CD4-positive, alpha-beta T cell treated with Interleukin-10 for 1 hour (primary cell): Measurements from ENCODE around the gene LY6G6D.
"Not testable (repeated sequence)": the region's sequence is repeated elsewhere in the genome, so short reads cannot be mapped to it uniquely, and the experiment has no call there.

ENCODE experiments used
- DNase-seq: peaks from one replicate; pipeline ENCODE4 v3.0.0-alpha.2; 2020

LY6G6D gene

GRCh38 chr6:31692886-31693285 is 22.3 kb upstream of the LY6G6D start:
- no peak for DNase-seq

DNA sequence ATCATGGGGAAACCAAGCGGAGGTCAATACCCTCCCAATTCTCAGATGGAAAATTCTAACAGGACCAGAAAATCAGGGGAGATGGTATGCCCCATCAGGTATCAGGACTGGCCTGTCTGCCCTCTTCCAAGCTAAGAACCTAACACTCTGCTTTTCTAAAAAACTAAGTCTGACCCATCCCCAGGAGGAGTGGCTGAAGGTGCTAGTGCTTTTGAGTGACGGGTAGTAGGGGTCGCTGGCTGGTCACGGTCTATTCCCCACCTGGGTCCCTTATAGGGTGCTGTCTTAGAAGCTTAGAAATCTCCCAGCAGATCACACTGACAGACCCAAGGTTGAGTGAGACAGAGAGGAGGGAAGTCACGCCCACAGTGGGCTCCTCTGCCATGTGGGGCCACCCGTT is 21.6 kb upstream of the LY6G6D start:
- DNase-seq = no peak

DNA sequence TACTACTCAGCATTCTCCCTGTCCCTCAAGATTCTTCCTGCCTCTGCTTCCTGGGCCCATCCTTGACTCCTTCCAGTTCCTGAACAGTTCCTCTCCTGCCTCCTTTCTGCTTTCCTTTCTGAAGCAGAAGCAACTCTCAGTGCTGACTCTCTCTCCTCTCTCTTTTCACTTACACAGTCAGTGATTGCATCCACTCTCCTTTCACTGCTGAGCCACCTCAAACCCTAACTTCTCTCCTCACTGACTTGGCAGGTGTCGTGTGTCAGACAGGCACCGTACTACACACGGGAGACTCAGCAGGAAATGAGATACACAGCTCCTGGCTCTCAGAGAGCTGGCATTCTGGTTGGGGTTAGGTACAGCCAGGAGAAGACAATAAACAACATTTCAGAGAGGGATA is 17.6 kb upstream of the LY6G6D start:
- DNase-seq = no peak

DNA sequence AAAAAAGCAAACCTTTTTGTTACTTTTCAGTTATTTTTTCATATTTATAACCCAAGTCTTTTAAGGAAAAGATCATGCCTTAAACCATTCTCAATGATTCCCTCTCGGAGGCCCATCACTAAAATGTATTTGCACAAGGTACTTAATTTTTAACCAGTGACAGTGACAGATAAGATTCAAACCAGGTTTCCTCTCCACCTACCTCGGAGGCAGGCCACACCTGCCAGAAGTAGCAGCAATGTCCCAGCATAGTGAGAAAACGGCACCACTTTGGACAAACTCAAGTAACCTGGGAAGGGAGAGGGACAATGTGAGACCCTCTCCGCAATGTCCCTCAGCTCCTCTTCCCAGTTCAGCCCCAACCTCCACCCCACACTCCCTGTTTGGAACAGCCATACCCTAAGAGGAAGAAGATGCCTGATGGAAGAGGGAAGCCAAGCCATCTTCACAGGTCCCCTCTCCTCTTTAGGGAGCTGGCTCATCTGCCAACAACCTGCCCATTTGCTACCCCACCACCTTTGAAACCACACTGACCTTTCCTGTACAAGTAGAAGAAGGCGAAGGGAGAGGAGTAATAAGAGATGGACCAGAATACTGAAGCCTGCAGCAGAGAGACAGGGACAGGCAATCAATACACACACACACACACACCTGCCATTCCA is 14.3 kb upstream of the LY6G6D start:
- no peak for DNase-seq

- DNase-seq = no peak
Observed at GRCh38 chr6:31701666-31702404, 13.3 kb upstream of the LY6G6D start.

GRCh38 chr6:31702405-31702818 is 12.7 kb upstream of the LY6G6D start:
- DNase-seq = peak; percentile 15

DNA sequence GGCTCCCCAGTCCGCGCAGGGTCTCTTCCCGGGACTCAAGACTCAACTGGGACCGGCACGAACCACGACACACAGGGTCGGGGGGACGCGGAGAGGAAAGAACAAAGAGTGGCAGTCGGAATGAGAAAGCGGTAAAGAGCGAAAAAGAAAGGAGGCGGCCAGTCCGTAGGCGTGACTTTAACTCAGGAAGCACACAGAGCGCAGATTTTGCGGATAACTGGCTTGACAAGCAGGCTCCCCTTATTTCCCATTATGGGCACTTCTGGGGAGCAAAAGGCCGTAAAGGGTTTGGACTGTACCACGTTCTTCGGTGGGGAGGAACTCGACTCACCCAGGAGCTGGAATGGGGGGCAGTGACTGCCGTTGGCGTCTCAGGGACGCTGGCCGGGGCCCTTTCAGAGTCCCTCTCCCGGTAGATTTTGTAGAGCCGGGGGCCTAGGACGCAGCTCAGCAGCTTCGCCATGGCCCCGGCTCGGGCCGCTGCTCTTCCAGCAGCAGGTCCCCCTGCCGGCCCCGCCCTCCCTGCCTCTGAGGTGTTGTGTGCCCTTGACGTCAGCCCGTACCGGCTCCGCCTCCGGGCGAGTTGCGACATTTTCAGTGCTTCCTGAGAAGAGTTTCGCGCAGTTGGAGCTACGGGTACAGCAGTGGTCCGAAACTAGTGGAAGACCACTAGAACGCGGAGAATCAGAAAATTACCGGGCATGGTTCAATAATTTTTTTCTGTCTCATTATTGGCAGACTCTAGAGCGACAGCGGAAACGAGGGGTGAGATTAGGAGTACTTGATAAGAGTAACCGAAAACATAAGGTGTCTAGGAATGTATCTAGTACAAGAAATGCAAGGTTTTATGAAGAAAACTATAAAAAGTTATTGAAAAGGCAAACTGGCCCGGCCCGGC is 12.1 kb upstream of the LY6G6D start, which contains the start of gene ABHD16A:
Gene ABHD16A (minus strand): TSS at position 506 of the 898 bp plus-strand sequence. CDS start 43 bp downstream, at position 463.
- DNase-seq = peak; percentile 98

GRCh38 chr6:31705931-31706330 is 9.2 kb upstream of the LY6G6D start:
- no peak for DNase-seq

- DNase-seq = no peak
Observed at GRCh38 chr6:31706599-31706998, 8.5 kb upstream of the LY6G6D start, which contains the start of gene LY6G6F. Gene LY6G6F, plus strand, starts transcription at chr6:31706866. Its CDS starts 41 bp downstream, at chr6:31706907.

DNA sequence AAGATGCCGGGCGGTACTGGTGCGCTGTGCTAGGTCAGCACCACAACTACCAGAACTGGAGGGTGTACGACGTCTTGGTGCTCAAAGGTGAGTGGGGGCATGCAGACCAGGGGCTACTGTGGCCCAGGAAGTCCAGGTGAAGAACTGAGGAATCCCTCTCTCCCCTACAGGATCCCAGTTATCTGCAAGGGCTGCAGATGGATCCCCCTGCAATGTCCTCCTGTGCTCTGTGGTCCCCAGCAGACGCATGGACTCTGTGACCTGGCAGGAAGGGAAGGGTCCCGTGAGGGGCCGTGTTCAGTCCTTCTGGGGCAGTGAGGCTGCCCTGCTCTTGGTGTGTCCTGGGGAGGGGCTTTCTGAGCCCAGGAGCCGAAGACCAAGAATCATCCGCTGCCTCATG is 7.4 kb upstream of the LY6G6D start:
- DNase-seq = no peak

GRCh38 chr6:31708224-31708623 is 6.9 kb upstream of the LY6G6D start:
- no peak for DNase-seq

DNA sequence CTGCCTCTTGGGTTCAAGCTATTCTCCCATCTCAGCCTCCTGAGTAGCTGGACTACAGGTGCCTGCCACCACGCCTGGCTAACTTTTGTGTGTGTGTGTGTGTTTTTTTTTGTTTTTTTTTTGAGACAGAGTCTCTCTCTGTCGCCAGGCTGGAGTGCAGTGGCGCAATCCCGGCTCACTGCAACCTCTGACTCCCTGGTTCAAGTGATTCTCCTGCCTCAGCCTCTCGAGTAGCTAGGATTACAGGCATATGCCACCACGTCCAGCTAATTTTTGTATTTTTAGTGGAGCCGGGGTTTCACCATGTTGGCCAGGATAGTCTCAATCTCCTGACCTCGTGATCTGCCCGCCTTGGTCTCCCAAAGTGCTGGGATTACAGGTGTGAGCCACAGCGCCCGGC is 6.0 kb upstream of the LY6G6D start:
- DNase-seq = not testable (repeated sequence)

- no peak for DNase-seq
Observed at GRCh38 chr6:31710523-31711219, 4.5 kb upstream of the LY6G6D start.

DNA sequence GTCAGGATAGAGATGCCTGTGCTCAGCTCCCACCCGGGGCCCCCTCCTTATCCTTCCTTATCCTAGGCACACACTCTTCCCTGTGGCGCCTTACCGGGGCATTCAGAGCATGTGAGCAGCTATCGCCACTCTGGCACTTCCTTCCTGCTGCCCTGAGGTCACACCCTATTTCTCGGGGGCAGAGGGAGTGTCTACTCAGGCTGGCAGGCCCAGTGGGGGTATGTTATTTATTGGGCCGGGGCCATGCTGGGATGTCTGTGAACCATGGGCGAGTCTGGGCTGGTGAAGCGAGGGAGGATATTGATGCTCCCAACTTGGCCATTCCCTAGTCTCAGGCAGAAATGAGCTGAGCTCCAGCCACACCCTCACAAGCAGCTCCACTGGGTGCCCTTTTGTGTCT is 3.9 kb upstream of the LY6G6D start:
- DNase-seq = no peak

DNA sequence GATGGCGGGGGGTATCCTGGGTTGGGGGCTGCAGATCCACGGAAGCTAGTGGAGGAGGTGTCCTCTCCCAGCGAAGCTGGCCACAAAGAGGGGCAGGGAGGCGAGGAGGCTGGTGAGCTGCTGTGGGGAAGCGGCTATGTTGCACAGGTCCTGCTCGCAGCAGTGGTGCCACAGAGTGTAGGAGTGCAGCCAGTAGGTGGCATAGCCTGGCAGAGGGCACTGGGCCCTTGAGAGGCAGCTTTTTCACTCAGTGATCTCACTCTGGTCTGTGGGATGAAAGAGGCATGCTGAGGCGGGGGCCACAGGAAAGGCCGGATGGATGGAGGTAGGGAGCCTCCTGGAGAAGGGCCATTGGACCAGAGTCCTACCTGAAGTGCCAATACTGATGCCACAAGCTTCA is 2.9 kb upstream of the LY6G6D start:
- DNase-seq = peak; percentile 29

GRCh38 chr6:31713465-31713864 is 1.7 kb upstream of the LY6G6D start:
- no peak for DNase-seq

DNA sequence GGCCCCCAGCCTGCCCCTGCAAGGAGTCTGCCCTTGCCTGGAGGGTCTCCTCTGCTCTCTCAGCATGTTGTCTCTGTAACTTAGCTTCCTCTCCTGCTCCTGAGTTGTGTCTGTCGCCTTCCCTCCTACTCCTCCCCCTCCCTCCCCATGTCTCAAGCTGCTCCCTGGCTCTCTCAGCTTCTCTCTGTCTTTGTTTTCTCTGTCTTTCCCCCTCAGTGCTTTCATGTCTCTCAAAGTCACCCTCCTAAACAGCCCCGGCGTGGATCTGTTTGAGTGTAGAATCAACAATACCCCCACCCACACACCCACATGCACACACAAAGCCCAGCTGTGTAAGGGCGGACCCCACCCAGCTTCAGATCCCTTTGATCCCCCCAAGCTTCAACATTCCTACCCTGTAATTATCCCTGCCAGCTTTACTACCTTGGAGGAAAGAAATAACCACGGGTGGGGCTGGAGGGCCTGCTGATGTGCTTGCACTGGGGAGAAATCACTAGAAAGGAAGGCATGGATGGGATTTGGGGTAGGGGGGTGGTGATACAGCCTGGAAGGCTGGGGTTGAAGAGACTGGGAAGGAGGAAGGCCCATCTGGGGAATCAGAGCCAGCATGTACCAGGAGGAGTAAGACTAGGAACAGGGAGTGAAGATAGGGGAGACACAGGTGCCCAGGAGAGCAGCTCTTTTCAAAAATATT is 1.0 kb upstream of the LY6G6D start:
- no peak for DNase-seq

- DNase-seq = no peak
Observed at GRCh38 chr6:31717499-31718222, 2.5 kb downstream of the LY6G6D start.

GRCh38 chr6:31718265-31718664 is 3.1 kb downstream of the LY6G6D start:
- DNase-seq = no peak

- DNase-seq = no peak
Observed at GRCh38 chr6:31719001-31719400, 3.9 kb downstream of the LY6G6D start.

DNA sequence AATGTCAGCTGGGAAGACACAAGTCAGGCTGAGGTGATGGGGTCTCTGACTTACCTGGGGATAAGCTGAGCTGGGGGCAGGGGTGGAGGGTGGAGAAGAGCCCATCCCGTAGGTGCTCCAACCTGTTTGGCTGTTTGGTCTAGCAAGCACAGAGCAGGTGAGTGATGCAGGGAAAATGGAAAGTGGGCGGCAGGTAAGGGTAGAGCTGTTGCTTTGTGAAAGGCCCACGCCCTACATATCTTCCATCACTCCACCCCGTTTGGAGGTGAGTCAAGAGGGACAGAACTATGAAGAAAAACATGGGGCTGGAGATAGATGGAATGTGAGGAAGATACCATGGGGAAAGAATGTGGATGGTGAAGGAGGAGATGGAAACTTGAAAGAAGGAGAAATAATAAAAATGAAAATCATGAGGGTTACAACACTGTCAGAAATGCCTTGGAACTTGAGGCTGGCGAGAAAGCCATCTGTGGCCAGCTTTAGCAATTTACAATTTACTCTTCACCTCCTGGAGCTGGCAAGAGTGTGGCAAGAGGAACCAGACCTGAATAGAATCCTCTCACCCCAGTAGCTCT is 5.1 kb downstream of the LY6G6D start:
- no peak for DNase-seq
